HG03439 (cell line): ENCODE results near the gene SLC25A10.

ENCODE experiments used
- ATAC-seq: cut with Tn5 transposase; IDR thresholded peaks from one replicate; pipeline ENCODE4 v1.9.1; 2021; ENCODE audit warnings: mild to moderate bottlenecking, moderate library complexity; ENCODE audit not compliant: unreplicated experiment

SLC25A10 gene

GRCh38 chr17:81705518-81706231 is 6.4 kb upstream of the SLC25A10 start:
- no peak for ATAC-seq

GRCh38 chr17:81706232-81706611 is 5.9 kb upstream of the SLC25A10 start:
- ATAC-seq = no peak

GRCh38 chr17:81706757-81707624 is 5.1 kb upstream of the SLC25A10 start:
- no peak for ATAC-seq

GRCh38 chr17:81707725-81708646 is 4.1 kb upstream of the SLC25A10 start:
- no peak for ATAC-seq

GRCh38 chr17:81708739-81709185 is 3.3 kb upstream of the SLC25A10 start:
- no peak for ATAC-seq

GRCh38 chr17:81710514-81711308 is 1.4 kb upstream of the SLC25A10 start:
- no peak for ATAC-seq

- no peak for ATAC-seq
These were observed 452 bp downstream of the SLC25A10 start for GRCh38 chr17:81712468-81713003.

GRCh38 chr17:81713004-81713555 is 996 bp downstream of the SLC25A10 start:
- no peak for ATAC-seq

- ATAC-seq = no peak
These were observed 1.7 kb downstream of the SLC25A10 start for GRCh38 chr17:81713556-81714411.

GRCh38 chr17:81714412-81715106 is 2.5 kb downstream of the SLC25A10 start:
- ATAC-seq = no peak

GRCh38 chr17:81715107-81715871 is 3.2 kb downstream of the SLC25A10 start:
- ATAC-seq = no peak

GRCh38 chr17:81715872-81716673 is 4.0 kb downstream of the SLC25A10 start:
- no peak for ATAC-seq

- ATAC-seq = no peak
These were observed 4.6 kb downstream of the SLC25A10 start for GRCh38 chr17:81716674-81716996.

GRCh38 chr17:81717049-81717765 is 5.1 kb downstream of the SLC25A10 start:
- no peak for ATAC-seq

- no peak for ATAC-seq
These were observed 5.6 kb downstream of the SLC25A10 start for GRCh38 chr17:81717766-81718089.
